KMS-11 (cell line): ENCODE data around the gene NRP1.

Experiments
- H2AFZ ChIP-seq: fragments of 200-600 bp; sonication (generic); 2 replicates; pipeline ENCODE4 v1.6.1; 2016; ENCODE audit warnings: antibody characterized with exemption, mixed run types, low read depth
- H3K27ac ChIP-seq: fragments of 200-600 bp; sonication (generic); 2 replicates; pipeline ENCODE4 v1.6.1; 2016; ENCODE audit warnings: mild to moderate bottlenecking, mixed run types
- H3K27me3 ChIP-seq: fragments of 200-600 bp; sonication (generic); 2 replicates; pipeline ENCODE4 v1.6.1; 2017; ENCODE audit warnings: mild to moderate bottlenecking, low read depth, mixed run types, moderate library complexity; ENCODE audit not compliant: insufficient read depth
- H3K36me3 ChIP-seq: fragments of 200-600 bp; sonication (generic); 2 replicates; pipeline ENCODE4 v1.6.1; 2017; ENCODE audit warnings: mild to moderate bottlenecking, mixed run types; ENCODE audit not compliant: insufficient read depth
- H3K4me1 ChIP-seq: fragments of 200-600 bp; sonication (generic); 2 replicates; pipeline ENCODE4 v1.6.1; 2016; ENCODE audit warnings: mild to moderate bottlenecking, low read depth, mixed run types; ENCODE audit not compliant: poor library complexity, severe bottlenecking
- H3K4me2 ChIP-seq: fragments of 200-600 bp; sonication (generic); 2 replicates; pipeline ENCODE4 v1.7.0; 2016; ENCODE audit warnings: mild to moderate bottlenecking, mixed run types
- H3K4me3 ChIP-seq: fragments of 200-600 bp; sonication (generic); IDR thresholded peaks from 2 replicates; pipeline ENCODE4 v1.6.1; 2017; ENCODE audit warnings: low read depth, low read length, mixed read lengths; ENCODE audit not compliant: insufficient read depth
- H3K79me2 ChIP-seq: fragments of 200-600 bp; sonication (generic); 2 replicates; pipeline ENCODE4 v1.6.1; 2016; ENCODE audit warnings: low read depth, mixed run types; ENCODE audit not compliant: insufficient read depth
- H3K9ac ChIP-seq: fragments of 200-600 bp; sonication (generic); 2 replicates; pipeline ENCODE4 v1.6.1; 2016; ENCODE audit warnings: mild to moderate bottlenecking, mixed run types
- H4K20me1 ChIP-seq: fragments of 200-600 bp; sonication (generic); 2 replicates; pipeline ENCODE4 v1.6.1; 2016; ENCODE audit warnings: mild to moderate bottlenecking, mixed run types; ENCODE audit not compliant: insufficient read depth
- CTCF ChIP-seq: fragments of 200-600 bp; sonication (generic); conservative IDR thresholded peaks from 2 replicates; pipeline ENCODE4 v1.6.1; 2017; ENCODE audit warnings: low read depth, mild to moderate bottlenecking, antibody characterized with exemption, low read length, moderate library complexity, mixed read lengths

The NRP1 gene

DNA sequence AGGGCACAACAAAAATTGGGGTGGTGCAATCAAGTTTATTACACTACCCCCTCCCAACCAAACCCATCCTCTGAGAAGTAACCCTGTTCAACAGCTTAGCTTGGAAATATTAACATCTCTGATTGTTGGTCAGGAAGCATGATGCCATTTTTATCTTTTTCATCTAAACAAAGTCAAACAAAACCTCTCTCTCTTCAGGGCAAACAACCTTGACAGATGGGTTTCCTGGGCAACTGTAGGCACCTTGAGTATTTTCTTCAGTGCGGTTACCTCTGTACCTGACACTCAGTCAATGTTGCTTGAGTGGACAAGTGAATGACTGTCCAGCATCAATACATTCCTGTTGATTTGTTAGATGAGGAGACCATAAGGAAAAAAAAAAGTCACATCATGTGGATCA is 183.6 kb downstream of the NRP1 start:
- H3K27me3 ChIP-seq = no peaks in the 10 kb centered on the region
- no peak overlapping the region for H2AFZ ChIP-seq
- no peak overlapping the region for H3K4me3 ChIP-seq
- H3K36me3 ChIP-seq = no peaks in the 10 kb centered on the region
- H3K9ac ChIP-seq = no peak overlapping the region
- no peaks in the 10 kb centered on the region for H4K20me1 ChIP-seq
- H3K27ac ChIP-seq = no peak overlapping the region
- no peaks in the 10 kb centered on the region for H3K79me2 ChIP-seq
- H3K4me1 ChIP-seq = no peaks in the 10 kb centered on the region
- TF ChIP-seq CTCF = no peak
- H3K4me2 ChIP-seq = no peak overlapping the region

- H3K27ac ChIP-seq = no peak overlapping the region
- no peak overlapping the region for H2AFZ ChIP-seq
- H3K79me2 ChIP-seq = no peaks in the 10 kb centered on the region
- no peaks in the 10 kb centered on the region for H3K4me1 ChIP-seq
- no peak overlapping the region for H3K9ac ChIP-seq
- H3K27me3 ChIP-seq = no peaks in the 10 kb centered on the region
- H3K4me3 ChIP-seq = no peak overlapping the region
- TF ChIP-seq CTCF = no peak
- no peaks in the 10 kb centered on the region for H3K36me3 ChIP-seq
- no peaks in the 10 kb centered on the region for H4K20me1 ChIP-seq
- no peak overlapping the region for H3K4me2 ChIP-seq
Measured at GRCh38 chr10:33150146-33150545, 184.3 kb downstream of the NRP1 start.

GRCh38 chr10:33147013-33147310 is 187.5 kb downstream of the NRP1 start:
- no peaks in the 10 kb centered on the region for H3K79me2 ChIP-seq
- no peak overlapping the region for H3K9ac ChIP-seq
- H3K36me3 ChIP-seq = no peaks in the 10 kb centered on the region
- TF ChIP-seq CTCF = no peak
- H4K20me1 ChIP-seq = no peaks in the 10 kb centered on the region
- H3K27me3 ChIP-seq = no peaks in the 10 kb centered on the region
- no peak overlapping the region for H3K4me2 ChIP-seq
- H3K27ac ChIP-seq = no peak overlapping the region
- no peak overlapping the region for H2AFZ ChIP-seq
- no peak overlapping the region for H3K4me3 ChIP-seq
- H3K4me1 ChIP-seq = no peaks in the 10 kb centered on the region

DNA sequence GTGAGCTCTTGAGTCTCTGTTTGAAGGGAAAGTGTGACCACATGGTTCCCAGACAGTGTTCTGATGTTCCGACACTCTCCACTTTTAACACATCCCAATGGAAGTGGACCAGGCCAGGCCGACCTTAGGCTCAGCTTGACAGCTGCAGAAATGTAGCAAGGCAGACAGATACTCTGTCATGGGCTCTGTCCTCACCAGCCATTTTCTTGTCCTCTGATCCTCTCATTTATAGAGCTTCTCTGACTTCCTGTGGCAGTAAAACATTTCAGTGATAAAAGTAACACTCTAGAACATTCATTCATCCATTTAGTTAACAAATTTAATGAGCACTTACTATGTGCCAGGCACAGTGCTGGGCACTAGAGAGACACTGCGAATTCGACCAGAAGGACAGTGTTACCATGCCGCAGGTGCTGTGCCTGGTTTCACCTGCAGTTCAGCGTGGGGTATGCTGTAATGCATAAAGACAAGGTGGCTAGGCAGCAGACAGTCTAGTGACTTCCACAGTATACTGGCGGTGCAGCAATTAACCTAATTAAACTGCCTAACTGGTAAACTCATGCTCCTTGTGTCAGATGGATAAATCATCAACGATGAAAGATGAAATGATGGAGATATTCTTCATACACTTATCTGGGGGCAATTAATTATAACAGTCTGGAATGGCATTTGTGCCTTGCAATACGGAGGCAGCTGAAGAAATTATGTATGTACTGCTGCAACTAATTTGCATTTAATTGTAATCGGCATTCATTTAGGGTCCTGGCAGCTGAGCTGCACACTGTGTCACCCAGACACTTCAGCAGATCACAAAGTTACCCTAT is 188.1 kb downstream of the NRP1 start:
- Histone ChIP-seq H3K36me3 (no peaks in the 10 kb centered on the region), H3K27me3 (no peaks in the 10 kb centered on the region), H3K4me3 (no peak overlapping the region), H3K4me1 (no peaks in the 10 kb centered on the region), H4K20me1 (no peaks in the 10 kb centered on the region), H2AFZ (no peak overlapping the region), H3K4me2 (no peak overlapping the region), H3K9ac (no peak overlapping the region), H3K79me2 (no peaks in the 10 kb centered on the region), H3K27ac (no peak overlapping the region)
- no peak for TF ChIP-seq CTCF
